GM19438 (cell line): ENCODE data around the gene DHRS3.

Experiments
- ATAC-seq: cut with Tn5 transposase; IDR thresholded peaks from one replicate; pipeline ENCODE4 v1.9.1; 2021; ENCODE audit warnings: low read depth; ENCODE audit not compliant: unreplicated experiment

The DHRS3 gene

DNA sequence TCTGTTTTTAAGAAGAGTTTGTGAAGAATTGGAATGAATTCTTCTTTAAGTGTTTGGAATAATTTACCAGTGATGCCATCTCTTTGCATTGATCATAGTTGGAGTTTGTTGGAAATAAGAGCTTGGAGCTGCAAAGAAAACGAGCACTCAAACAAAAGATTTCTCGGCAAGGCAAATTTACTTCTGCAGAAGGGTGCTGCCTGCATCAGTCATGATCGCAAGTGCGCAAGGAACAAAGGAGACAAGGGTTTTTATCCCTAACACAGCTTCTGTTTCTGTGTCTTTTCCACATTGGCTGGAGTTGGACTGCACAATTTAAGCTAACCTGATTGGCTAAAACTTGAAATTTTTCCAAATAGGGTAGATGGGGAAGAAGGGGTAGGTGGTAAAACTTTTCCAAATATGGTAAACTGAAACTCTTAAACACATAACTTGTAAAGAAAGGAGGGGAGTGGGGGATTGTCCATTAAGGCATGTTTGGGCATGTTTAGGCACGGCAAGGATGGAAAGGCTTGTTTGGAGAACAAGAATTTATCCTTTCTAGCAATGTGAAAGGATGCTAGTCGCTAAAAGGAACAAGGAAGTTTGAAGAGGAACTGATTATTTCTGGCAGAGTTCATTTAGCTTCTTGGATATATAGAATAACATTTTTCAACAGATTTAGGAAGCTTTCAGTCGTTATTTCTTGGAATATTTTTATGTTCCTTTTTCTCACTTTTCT lies 22.4 kb upstream of the DHRS3 start:
- ATAC-seq = no peak

DNA sequence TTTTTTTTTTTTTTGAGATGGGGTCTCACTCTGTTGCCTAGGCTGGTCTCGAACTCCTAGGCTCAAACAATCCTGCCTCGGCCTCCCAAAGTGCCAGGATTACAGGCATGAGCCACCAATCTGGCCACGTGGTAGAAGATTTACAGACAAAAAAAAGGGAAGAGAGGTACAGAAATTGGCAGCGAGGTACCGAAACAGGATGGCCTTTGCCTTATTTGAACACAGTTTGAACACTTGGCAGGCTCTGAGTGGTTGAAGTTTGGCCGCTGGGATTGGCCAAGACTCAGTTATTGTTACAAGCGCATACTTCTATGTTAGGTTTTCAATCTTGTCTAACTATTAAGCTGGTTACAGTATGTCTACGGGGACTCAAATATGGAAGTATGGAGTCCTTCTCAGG lies 19.7 kb upstream of the DHRS3 start:
- ATAC-seq = no peak

DNA sequence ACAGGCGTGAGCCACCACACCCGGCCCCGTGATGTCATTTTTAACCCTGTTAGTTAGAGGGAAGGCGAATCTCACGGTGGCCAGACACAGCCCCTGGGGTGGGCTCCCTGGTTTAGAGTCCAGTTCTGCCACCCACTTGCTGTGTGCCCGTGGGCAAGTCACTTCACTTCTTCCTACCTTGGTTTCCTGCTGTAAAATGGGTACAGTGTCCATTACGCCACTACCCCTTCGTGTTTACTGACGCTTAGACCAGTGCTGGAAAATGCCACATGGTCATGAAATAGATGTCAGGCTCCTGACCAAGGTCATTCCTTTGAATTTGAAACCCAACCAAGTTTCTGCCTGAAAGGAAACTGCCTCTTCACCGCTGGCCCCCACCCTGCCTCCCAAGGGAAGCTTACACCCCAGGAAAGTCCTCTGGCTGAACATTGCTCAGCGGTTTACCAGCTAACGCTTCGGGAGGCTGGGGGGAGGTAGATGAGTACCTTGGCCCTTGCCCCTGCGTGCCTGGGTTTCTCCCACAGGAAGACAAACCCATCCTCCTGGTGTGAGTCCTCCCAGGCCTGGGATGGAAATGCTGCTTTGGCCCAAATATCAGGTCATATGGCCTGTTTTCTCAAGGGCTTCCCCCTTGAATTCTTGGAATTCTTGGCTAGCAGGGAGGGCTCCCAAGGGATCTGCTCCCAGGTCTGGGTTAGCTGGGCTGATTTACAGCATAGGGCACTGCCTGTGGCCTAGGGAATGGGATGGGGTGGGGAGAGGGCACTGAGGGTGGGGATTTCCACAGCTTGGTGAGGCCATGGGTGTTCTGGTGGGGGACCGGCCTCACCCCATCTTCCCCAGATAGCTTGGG lies 18.3 kb upstream of the DHRS3 start:
- ATAC-seq = no peak

GRCh38 chr1:12634696-12635202 lies 16.7 kb upstream of the DHRS3 start:
- ATAC-seq = no peak

- no peak for ATAC-seq
Measured at GRCh38 chr1:12634156-12634555, 16.1 kb upstream of the DHRS3 start.

GRCh38 chr1:12631571-12631970 lies 13.6 kb upstream of the DHRS3 start:
- ATAC-seq = no peak

DNA sequence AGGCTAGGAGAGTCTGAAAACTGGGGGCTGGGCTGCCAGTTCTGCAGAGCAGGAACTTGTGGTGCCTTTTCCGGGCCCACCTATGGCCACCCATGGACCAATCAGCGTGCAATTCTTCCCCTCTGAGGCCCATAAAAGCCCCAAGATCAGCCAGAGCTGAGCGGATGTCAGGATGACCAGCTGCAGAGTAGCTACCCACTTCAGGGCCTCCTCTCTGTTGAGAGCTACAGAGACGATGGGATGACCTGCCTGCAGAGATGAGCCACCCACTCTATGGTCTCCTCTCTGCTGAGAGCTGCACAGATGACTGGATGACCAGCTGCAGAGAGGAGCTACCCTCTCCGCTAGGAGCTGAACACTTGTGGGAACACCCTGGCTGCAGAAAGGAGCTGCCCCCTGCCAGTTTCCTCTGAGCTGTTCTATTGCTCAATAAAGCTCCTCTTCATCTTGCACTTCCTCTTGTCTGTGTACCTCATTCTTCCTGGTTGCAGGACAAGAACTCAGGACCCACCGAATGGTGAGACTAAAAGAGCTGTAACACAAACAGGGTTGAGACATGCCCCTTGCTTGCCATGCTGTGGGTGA lies 13.0 kb upstream of the DHRS3 start:
- no peak for ATAC-seq

DNA sequence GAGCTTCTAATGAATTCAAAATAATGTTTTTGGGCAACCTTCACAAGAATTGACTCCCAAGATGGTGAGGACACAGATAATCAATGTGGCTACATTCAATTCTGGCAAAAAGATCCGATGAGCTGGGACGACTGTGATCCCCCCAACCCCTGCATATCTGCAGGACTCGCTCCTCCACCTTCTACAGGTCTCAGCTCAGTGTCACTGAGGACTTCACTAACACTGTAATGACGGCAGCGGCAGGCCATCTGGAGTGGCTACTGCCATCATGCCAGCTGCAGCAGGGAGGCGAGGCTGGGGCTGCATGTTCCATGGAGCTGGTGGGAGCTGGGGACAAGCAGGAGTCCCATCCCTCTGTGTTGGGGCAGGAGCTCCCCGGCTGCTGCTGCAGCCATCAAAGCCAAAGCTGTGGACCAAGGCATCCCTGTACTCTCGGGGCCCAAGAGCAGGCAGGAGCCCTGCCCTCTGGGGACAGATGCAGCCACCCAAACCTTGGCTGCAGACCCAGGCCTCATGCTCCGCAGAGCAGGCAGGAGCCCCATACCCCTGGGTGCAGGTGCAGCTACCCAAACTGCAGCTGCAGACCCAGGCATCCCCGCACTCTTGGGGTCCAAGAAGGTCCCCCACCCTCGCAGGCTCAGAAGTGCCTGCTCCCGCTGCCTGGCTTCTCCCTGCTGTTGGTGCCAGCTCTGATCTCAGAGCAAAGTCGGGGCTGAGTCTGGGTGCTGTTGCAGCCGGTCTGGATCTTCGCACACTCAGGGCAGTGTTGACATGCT lies 12.2 kb upstream of the DHRS3 start:
- ATAC-seq = no peak

DNA sequence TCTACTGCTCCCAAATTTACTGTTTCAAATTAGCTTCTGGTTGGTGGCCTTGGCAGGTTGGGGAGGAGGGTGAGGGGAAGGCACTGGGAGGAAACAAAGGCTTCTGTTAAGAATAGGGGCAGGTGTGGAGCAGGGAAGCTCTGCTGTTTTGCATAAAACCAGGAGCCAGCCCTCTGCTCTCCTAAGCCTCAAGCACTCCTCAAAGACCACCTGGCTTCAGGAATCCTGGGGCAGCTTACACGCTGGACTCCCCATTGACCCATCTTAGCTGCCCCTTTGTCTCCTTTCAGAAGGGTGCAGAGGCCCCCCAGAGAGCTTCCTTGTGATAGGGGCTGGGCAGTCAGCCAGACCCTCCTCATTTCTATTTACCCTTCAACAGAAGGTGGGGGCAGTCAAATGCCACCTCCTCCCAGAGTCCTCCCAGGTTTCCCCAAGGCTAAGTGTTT lies 11.5 kb upstream of the DHRS3 start:
- ATAC-seq = no peak

- ATAC-seq = no peak
Measured at GRCh38 chr1:12627296-12627695, 9.3 kb upstream of the DHRS3 start.

DNA sequence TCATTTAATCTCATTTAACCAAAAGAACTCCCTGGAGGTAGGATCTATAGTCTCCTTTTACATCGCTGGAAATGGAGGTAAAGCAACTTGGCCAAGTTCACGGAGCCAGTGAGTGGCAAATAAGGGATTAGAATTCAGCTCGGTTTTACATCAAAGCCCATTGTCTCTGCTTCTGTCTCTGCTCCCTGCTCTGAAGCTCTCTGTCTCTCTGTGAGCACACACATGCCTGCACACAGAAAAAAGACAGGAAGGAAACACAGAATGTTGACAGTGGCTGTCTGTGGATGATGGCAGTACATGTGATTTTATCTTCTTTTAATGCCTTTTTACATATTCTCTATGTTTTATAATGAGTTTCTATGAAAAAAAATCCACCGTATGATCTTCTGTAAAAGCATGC lies 8.9 kb upstream of the DHRS3 start:
- no peak for ATAC-seq

DNA sequence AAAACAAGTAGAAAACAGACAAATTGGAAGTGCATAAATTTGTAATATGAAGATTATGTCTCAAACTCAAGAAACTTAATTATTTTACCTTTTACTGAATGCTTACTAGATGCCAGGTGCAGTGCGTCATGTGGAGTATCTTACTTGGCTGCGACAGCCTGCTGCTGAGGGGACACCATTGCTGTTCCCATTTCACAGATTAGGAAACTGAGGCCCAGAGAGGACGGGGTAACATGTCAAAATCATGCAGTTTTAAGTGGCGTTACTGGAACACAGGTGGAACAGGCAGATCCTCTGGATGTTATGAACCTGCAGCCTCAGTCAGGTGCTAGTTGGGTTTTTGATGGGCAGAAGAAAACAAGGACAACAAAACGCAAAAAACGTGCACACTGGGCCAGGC lies 7.3 kb upstream of the DHRS3 start:
- ATAC-seq = no peak

DNA sequence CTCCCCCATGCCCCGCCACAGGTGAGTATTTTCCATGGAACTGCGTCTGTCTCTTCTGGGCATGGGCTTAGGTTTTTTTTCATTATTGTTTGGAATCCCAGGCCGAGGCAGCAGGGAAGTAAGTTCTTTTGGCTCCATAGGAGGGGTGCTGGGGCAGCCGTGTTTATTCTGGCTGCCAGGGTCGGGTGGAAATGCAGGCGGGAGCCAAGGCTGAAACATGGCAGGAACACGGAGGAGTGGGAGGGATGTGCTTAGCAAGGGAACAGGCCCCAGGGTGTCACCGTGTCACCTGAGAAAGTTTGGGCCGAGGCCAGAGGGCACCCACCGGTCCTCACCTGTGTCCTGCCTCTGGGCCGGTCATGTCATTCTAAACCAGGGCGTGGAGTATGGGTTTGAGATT lies 4.5 kb upstream of the DHRS3 start:
- ATAC-seq = no peak

DNA sequence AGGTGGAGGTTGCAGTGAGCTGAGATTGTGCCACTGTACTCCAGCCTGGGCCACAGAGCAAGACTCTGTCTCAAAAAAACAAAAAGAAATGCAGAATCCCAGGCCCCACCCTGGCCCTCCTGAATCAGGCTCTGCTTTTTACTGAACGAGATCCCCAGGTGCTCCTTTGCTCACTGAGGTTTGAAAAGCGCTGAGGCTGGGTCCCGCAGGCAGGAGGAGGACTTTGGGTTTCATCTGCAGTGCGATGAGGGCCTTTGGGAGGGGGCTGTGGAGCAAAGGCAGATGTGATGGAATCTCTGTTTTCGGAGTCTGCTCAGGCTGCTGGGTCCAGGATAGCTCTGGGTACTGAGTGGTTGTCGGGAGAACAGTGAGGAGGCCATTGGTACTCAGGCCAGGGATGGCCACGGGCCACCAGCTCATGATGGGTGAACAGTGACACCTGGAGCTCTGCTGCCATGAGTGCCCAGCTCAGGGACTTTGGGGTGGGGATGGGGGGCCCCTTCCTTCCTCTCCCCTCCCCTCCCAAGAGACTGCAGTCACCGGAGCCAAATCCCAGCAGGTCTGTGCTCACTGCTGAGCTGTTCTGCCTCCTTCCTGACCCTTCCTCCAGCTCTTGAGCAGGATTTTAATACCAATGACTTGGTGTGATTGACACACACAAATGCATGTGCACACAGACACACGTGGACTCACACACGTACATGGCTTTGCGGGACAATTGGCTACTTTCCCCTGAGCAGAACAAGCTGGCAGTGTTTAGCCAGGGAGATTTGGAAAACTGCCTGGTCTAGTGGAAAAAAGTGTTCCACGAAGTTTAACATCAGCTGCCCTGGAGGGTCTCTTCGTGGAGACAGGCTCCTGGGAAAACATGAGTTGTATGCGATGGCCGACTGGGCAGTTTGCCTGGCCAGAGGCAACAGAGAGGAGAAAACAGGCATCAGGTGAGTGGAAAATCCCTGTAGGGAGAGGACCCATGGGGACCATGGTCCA lies 3.6 kb upstream of the DHRS3 start:
- ATAC-seq = no peak

DNA sequence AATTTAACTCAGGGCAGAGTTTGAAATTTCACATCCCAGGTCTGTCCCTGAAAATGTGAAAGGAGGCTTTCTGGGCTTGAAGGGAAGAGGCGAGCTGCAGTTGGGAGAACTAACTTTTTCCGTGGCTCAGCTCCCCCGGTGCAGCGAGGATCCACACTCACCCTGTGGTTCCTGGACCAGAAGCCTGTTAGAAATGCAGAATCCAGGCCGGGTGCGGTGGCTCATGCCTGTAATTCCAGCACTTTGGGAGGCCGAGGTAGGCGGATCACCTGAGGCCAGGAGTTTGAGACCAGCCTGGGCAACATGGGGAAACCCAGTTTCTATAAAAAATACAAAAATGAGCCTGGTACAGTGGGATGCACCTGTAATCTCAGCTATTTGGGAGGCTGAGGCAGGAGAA lies 2.9 kb upstream of the DHRS3 start:
- ATAC-seq = no peak

- ATAC-seq = no peak
Measured at GRCh38 chr1:12620488-12620865, 2.5 kb upstream of the DHRS3 start.

- no peak for ATAC-seq
Measured at GRCh38 chr1:12619792-12620487, 1.9 kb upstream of the DHRS3 start.

- no peak for ATAC-seq
Measured at GRCh38 chr1:12618965-12619791, 1.2 kb upstream of the DHRS3 start.
